ENCODE measurements around the gene MLF2. TPM values are rescaled to one million over a fixed set of nuclear protein-coding genes. Genes with fewer than 3 reads are reported as not detected.

MLF2 gene
- total and polyA plus RNA-seq, 9 of the 15 experiments (the other 6 are each of a cell fraction or from before 2014, with no cell fraction given) = 11.4 to 190 (median 139) TPM

- no peaks in the 10 kb centered on the region for H3K9me3 ChIP-seq (replicated peaks; ENCODE audit: control insufficient read depth, insufficient read depth, low read depth, low read length)
- peaks cover 13% of the 10 kb centered on the region for H3K79me2 ChIP-seq (ENCODE audit: control insufficient read depth, insufficient read depth, low read length)
- POLR2A ChIA-PET = interaction anchor here (1.0 to 2.9 kb wide), 2 partner anchors 36 to 87 kb away, joined by 4 to 12 read pairs; partner anchors contain the start of gene ZNF384
- no peaks in the 10 kb centered on the region for H3K27me3 ChIP-seq (ENCODE audit: control insufficient read depth in 2 of 2, insufficient read depth in 2 of 2, low read length in 2 of 2)
- CTCF ChIA-PET (ENCODE audit: low intra/inter-chr PET ratio) = no interaction called here
- no peak overlapping the region; the same call in 1 of the 2 replicates for H3K4me3 ChIP-seq
- BruUV-seq (replicated peaks) = no TSS peak
- DNase-seq (ENCODE audit: extremely low read depth in 1 of 4, low spot score in 3 of 4) = no peak
- no peak for FAIRE-seq
- intact Hi-C loops (cut with micrococcal nuclease) (no loop called here), in situ Hi-C loops (cut with MboI) (no loop called here)
- peak overlapping the region; percentile 68 to 72 for H3K9ac ChIP-seq (ENCODE audit: insufficient read depth in 1 of 2, low read depth in 2 of 2, low read length in 2 of 2)
- peak overlapping the region; percentile 88 for H3K27ac ChIP-seq (ENCODE audit: extremely low read depth, low read depth, low read length)
- H3K36me3 ChIP-seq (ENCODE audit: control insufficient read depth, insufficient read depth, low read length) = peaks cover 22% of the 10 kb centered on the region; the same call in 2 of the 3 replicates
- H3K4me1 ChIP-seq (replicated peaks in 1 of 2; ENCODE audit: control insufficient read depth in 2 of 2, insufficient read depth in 2 of 2, low read length in 2 of 2) = peaks cover 10 to 25% of the 10 kb centered on the region in 2 experiments; a peak in 4 of 5 replicates
- peak overlapping the region; percentile 74 for H2AFZ ChIP-seq (ENCODE audit: low read depth, low read length)
- peak overlapping the region; percentile 93 for H3K4me2 ChIP-seq (ENCODE audit: insufficient read depth, low read length)
- H3K9me1 ChIP-seq (ENCODE audit: control insufficient read depth, insufficient read depth, low read length) = no peaks in the 10 kb centered on the region
- H4K20me1 ChIP-seq (replicated peaks; ENCODE audit: control insufficient read depth, insufficient read depth, low read length) = no peaks in the 10 kb centered on the region
- ATAC-seq = no peak
- 18% methylated on average over 6 of the region's 7 CpGs for WGBS (ENCODE audit: insufficient coverage, low coverage, missing lambda C conversion rate)
- TF ChIP-seq NR4A1 (CRISPR knock-in tag; IDR thresholded peaks at IDR 0.05) (no peak), NR4A1 (tag; IDR thresholded peaks at IDR 0.05) (no peak; the same call in 1 of the 2 replicates), MGA (IDR thresholded peaks at IDR 0.05) (peak; percentile 63), ZNF124 (CRISPR knock-in tag; IDR thresholded peaks at IDR 0.05) (no peak), RB1 (IDR thresholded peaks at IDR 0.05; ENCODE audit: low read depth) (no peak), ZNF592 (IDR thresholded peaks at IDR 0.05) (peak; percentile 70), ZKSCAN3 (CRISPR knock-in tag; IDR thresholded peaks at IDR 0.05) (no peak)
These were observed 27.6 kb downstream of the MLF2 start for GRCh38 chr12:6725350-6725749.

Data from K562 (cell line).